HUDEP-2 (cell line): ENCODE measurements around the gene SSRP1.

ENCODE experiments used
- DNase-seq, 76 experiments: peaks; one replicate each; lab custom pipeline; 2025; ENCODE audit not compliant: unreplicated experiment in 76 of 76; lab: John Stamatoyannopoulos, UW

Gene SSRP1

GRCh38 chr11:57359896-57360690, 24.4 kb upstream of the SSRP1 start:
- no peak for DNase-seq

DNA sequence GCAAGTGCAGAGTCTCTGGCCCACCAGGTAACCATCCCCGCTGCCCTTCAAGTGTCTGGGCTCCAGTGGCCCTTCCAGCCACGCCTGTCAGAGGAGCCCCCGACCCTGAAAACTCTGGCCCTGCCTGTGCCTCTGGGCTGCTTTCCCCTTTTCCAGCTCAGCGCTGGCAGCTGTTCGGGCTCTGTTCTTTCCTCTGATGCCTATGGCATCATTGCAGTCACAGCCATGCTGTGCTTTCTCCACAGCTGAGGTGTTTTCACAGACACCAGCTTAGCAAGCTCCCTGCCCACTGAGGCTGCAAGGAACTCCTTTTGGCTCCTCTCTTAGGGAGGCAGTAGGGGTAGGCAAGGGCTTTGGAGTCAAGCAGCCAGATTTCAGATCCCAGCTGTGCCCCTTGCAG, 23.7 kb upstream of the SSRP1 start:
- DNase-seq = no peak

- no peak for DNase-seq
These were observed 23.3 kb upstream of the SSRP1 start for GRCh38 chr11:57358991-57359390.

- peak in 22 of 76 experiments; percentile 6 to 54 (median 32) for DNase-seq
These were observed 22.9 kb upstream of the SSRP1 start for GRCh38 chr11:57358543-57358961.

GRCh38 chr11:57357856-57358255, 22.2 kb upstream of the SSRP1 start:
- no peak for DNase-seq

DNA sequence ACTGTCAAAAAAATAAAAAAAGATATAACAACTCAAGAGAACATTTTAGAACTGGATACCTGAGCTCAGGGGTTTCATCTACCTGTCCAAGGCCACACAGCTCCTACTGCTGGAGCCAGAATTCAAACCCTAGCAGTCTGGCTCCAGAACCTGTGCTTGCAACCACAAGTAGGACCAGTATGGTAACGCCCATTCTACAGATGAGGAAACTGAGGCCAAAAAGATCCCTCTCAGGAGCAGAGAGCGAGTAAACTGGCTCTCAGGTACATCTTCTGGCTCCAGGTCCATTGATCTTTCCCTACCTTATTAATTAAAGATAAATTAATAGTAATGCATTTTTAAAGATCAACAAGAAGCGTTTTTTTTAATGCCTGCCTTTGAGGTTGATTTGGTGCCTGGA, 21.6 kb upstream of the SSRP1 start:
- no peak for DNase-seq

GRCh38 chr11:57356268-57356667, 20.6 kb upstream of the SSRP1 start:
- no peak for DNase-seq

GRCh38 chr11:57354699-57355098, 19.0 kb upstream of the SSRP1 start:
- peak in 22 of 76 experiments; percentile 8 to 60 (median 22) for DNase-seq

DNA sequence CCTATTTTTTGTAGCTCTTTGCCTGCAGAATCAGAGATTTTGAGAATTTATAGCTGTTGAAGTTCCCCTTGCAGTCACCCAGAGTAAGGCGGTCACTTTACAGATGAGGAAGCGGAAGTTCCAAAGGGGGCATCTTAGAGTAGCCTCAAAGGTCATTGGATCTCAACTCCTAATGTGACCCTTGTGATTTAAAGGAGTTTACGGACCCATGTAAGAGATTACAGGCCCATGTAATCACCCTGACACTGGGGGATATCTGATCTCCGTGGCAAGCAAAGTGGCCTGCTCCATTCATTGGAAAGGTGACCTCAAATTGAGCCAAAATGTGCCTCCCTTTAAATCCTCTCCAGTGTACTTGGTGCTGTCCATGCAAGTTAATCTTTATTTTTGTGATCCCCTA, 18.2 kb upstream of the SSRP1 start:
- DNase-seq = no peak

- DNase-seq = no peak
These were observed 17.8 kb upstream of the SSRP1 start for GRCh38 chr11:57353446-57353845.

DNA sequence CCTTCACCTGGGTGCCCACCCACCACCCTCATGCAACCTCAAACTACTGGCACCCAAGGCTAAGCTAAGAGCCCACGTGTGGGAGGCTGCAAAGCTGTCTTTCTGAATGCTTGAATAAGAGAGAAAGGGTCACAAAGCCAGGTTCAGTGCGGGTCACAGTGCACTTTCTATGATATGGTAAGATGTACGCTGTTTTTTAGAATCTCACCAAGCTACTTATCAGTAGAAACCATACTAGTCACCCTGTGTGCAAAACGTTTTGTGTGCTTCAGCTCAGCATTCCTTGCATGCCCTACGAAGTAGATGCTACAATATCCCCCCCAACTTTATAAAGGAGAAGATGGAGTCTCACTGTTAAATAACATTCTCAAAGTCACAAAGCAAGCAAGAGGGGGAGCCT, 17.3 kb upstream of the SSRP1 start:
- peak in 4 of 76 experiments; percentile 11 to 17 (median 15) for DNase-seq

GRCh38 chr11:57349491-57350274, 14.0 kb upstream of the SSRP1 start:
- DNase-seq = peak in 38 of 76 experiments; percentile 6 to 64 (median 32)

GRCh38 chr11:57348636-57349313, 13.1 kb upstream of the SSRP1 start:
- DNase-seq = no peak

GRCh38 chr11:57348052-57348451, 12.4 kb upstream of the SSRP1 start:
- no peak for DNase-seq

DNA sequence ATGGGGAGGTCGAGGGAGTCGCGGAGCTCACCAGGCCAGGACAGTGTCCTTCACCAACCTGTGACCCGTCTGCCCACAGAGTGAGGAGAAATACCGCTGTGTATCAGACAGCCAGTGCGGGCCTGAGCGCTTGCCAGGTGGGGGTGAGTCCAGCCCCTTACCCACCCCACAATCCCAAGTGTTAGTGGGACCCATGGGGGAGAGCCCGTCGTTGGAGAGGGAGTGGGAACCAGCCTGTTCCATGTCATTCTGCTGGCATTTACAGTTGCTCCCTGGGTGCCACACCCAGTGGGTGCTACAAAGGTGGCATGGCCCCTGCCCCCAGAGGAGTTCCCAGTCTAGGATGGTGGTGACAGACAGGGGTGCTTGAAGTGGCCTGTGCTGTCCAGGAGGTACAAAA, 11.6 kb upstream of the SSRP1 start:
- no peak for DNase-seq

DNA sequence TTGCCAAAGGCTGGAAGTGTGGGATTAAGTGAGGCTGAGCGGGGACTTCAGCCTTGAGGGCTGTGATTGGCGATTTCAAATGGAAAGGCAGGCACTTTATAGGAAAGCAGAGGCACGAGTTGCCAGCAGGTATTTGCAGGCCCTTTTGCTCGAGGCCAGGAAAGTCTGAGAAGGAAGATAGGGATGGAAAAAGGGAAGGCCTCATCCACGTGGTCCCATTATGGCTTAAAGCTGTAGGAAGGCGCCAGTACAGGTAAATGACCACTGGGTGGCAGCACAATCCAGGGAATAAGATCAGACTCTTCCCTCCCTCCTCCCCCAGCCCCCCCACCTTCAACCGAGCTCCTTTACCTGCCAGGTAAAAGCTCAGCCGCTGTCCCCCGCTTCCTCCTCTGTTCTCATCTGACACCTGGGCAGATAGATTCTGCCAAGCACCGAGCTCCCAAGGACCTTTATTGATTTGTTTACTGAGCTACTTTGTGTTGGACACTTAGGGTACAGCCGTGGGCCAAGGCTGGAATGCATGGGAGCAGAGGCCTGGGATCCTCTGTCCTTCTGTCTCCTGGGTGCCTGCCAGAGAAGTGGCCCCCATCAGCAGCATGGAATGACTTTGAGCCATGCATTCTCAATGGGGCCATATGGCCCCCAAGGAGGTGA, 10.0 kb upstream of the SSRP1 start:
- DNase-seq = peak in 63 of 76 experiments; percentile 10 to 75 (median 50)

DNA sequence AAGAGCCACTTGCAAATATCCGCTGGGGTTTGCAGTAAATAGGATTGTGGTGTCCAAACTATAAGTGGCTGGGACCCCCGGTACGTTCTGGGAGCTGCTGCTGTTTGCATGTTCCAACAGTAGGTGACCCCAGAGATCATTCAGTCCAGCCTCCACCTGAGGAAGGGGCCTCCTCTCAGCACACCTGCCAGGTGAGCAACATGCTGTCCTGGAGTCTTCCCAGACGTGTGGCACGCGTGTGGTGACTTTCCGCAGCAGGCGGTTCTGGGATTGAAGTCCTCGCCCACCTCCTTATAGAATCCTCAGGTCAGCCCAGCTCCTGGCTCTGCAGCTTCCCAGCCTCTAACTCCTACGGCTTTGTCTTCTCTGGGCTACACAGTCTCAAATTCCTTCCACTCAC, 9.1 kb upstream of the SSRP1 start:
- DNase-seq = no peak

- no peak for DNase-seq
These were observed 8.1 kb upstream of the SSRP1 start for GRCh38 chr11:57343825-57344224.

GRCh38 chr11:57342702-57343101, 7.0 kb upstream of the SSRP1 start:
- no peak for DNase-seq

DNA sequence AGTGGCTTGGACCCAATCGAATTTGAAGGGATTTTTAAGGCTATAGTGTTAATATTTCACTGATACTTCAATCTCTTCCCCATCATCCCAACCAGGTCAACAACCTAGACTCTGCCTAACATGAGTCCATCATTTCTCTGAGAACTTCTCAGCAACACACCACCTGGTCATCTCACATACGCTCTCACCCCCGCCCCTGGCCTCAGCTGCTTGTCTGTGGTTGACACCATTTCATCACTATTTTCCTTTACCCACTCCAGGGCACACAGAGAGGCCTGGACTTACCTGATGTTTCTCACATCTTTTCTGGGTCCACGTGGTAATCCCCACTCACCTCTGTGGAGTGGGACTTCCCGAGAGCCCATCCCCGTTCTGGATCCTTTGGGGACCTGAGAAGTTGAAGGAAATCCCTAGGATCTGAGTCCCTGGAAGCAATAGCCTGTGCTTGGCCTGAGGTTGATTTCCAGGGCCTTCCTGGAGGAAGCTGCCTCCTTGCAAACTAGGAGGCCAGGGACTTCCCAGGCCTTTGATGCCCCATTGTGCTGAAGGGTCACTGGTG, 5.6 kb upstream of the SSRP1 start:
- DNase-seq = no peak
